HepG2 (cell line): ENCODE results near the gene NFKB2. TPM values are rescaled to one million over a fixed set of nuclear protein-coding genes. Genes with fewer than 3 reads are reported as not detected.

Experiments
- ATF7-NPFF ChIP-seq: sonication (generic); formaldehyde crosslinking; IDR thresholded peaks from 2 replicates; pipeline ENCODE4 v1.8.1; 2023; ENCODE audit warnings: mild to moderate bottlenecking, low read depth, missing genetic modification reagents, moderate library complexity
- BRF2 ChIP-seq: sonication (generic); formaldehyde crosslinking; IDR thresholded peaks from 2 replicates; pipeline ENCODE4 v1.8.1; 2022; ENCODE audit warnings: mild to moderate bottlenecking, missing genetic modification reagents
- CC2D1A ChIP-seq: sonication (generic); formaldehyde crosslinking; IDR thresholded peaks from 2 replicates; pipeline ENCODE4 v1.8.1; 2023; ENCODE audit warnings: mild to moderate bottlenecking, missing genetic modification reagents
- CEBPG ChIP-seq: IDR thresholded peaks from 2 replicates; pipeline ENCODE4 v1.6.1; 2016
- DMAP1 ChIP-seq: IDR thresholded peaks from 2 replicates; pipeline ENCODE4 v1.6.1; 2016
- ETV5 ChIP-seq: IDR thresholded peaks from 2 replicates; pipeline ENCODE4 v1.6.1; 2018; ENCODE audit warnings: missing biosample characterization, missing genetic modification reagents, inconsistent platforms, borderline replicate concordance
- GMEB1 ChIP-seq: sonication (generic); formaldehyde crosslinking; IDR thresholded peaks from 2 replicates; pipeline ENCODE4 v1.5.1; 2020; ENCODE audit warnings: missing genetic modification reagents, mild to moderate bottlenecking, borderline replicate concordance
- HES4 ChIP-seq: sonication (generic); formaldehyde crosslinking; IDR thresholded peaks from 2 replicates; pipeline ENCODE4 v1.9.0; 2021; ENCODE audit warnings: mild to moderate bottlenecking, missing genetic modification reagents, borderline replicate concordance
- MYC ChIP-seq: sonication (generic); formaldehyde crosslinking; IDR thresholded peaks from 2 replicates; pipeline ENCODE4 v1.9.0; 2021; ENCODE audit warnings: missing genetic modification reagents, borderline replicate concordance
- NAIF1 ChIP-seq: sonication (generic); formaldehyde crosslinking; IDR thresholded peaks from 2 replicates; pipeline ENCODE4 v1.5.0; 2020; ENCODE audit warnings: mild to moderate bottlenecking, missing genetic modification reagents, borderline replicate concordance
- NCOR1 ChIP-seq: fragments of 200-600 bp; sonication (generic); IDR thresholded peaks from 2 replicates; pipeline ENCODE4 v1.7.0; 2017; ENCODE audit warnings: antibody characterized with exemption, low read length, borderline replicate concordance
- PRDM10 ChIP-seq: sonication (generic); formaldehyde crosslinking; IDR thresholded peaks from 2 replicates; pipeline ENCODE4 v1.4.0; 2020; ENCODE audit warnings: low read depth, missing genetic modification reagents
- RFX3 ChIP-seq: IDR thresholded peaks from 2 replicates; pipeline ENCODE4 v1.6.1; 2016; ENCODE audit warnings: missing biosample characterization, missing genetic modification reagents
- THAP11 ChIP-seq: IDR thresholded peaks from 2 replicates; pipeline ENCODE4 v1.6.1; 2016; ENCODE audit warnings: missing biosample characterization, missing genetic modification reagents
- ZFY ChIP-seq: sonication (generic); formaldehyde crosslinking; IDR thresholded peaks from 2 replicates; pipeline ENCODE4 v1.4.0; 2020; ENCODE audit warnings: missing genetic modification reagents
- ZNF256 ChIP-seq: sonication (generic); formaldehyde crosslinking; conservative IDR thresholded peaks from 2 replicates; pipeline ENCODE4 v1.4.0; 2020; ENCODE audit warnings: missing genetic modification reagents
- ZNF274 ChIP-seq: sonication (generic); formaldehyde crosslinking; IDR thresholded peaks from 2 replicates; pipeline ENCODE4 v1.5.1; 2020; ENCODE audit warnings: mild to moderate bottlenecking, missing genetic modification reagents
- ZNF292 ChIP-seq: sonication (generic); formaldehyde crosslinking; IDR thresholded peaks from 2 replicates; pipeline ENCODE4 v1.8.1; 2022; ENCODE audit warnings: mild to moderate bottlenecking, low read depth, missing genetic modification reagents, borderline replicate concordance
- ZNF333 ChIP-seq: sonication (generic); formaldehyde crosslinking; IDR thresholded peaks from 2 replicates; pipeline ENCODE4 v1.4.0; 2020; ENCODE audit warnings: mild to moderate bottlenecking, missing genetic modification reagents, borderline replicate concordance
- ZNF350 ChIP-seq: sonication (generic); formaldehyde crosslinking; IDR thresholded peaks from 2 replicates; pipeline ENCODE4 v1.4.0; 2020; ENCODE audit warnings: mild to moderate bottlenecking, low read depth, missing genetic modification reagents, borderline replicate concordance
- ZNF430 ChIP-seq: sonication (generic); formaldehyde crosslinking; IDR thresholded peaks from 2 replicates; pipeline ENCODE4 v1.9.0; 2021; ENCODE audit warnings: mild to moderate bottlenecking, missing genetic modification reagents
- ZNF552 ChIP-seq: sonication (generic); formaldehyde crosslinking; IDR thresholded peaks from 2 replicates; pipeline ENCODE4 v1.9.0; 2022; ENCODE audit warnings: missing genetic modification reagents, mild to moderate bottlenecking, borderline replicate concordance
- ZNF709 ChIP-seq: sonication (generic); formaldehyde crosslinking; IDR thresholded peaks from 2 replicates; pipeline ENCODE4 v1.5.0; 2020; ENCODE audit warnings: mild to moderate bottlenecking, missing genetic modification reagents
- polyA plus RNA-seq, 8 experiments: library from polyadenylated mRNA; depleted of rRNA in 3 of 8; stranded (reverse) in 7 of 8; unstranded in 1 of 8; fragments of >200 nt; fragmentation: Illumina TruSeq in 4 of 8; extraction: Trizol in 4 of 8; gene quantifications; 2 replicates each; pipeline versions ENCODE4 v1.2.1 to v1.2.3, GENCODE V29; 2011 to 2016; ENCODE audit warnings: low read depth in 4 of 8, missing spikeins in 1 of 8, mixed read lengths in 1 of 8; ENCODE audit not compliant: insufficient read depth in 1 of 8
- total RNA-seq, 5 experiments: library from RNA; depleted of rRNA; stranded (reverse); fragments of >200 nt; fragmentation: Illumina TruSeq; extraction: Trizol; gene quantifications; 2 replicates each; pipeline ENCODE4 v1.2.3, GENCODE V29; 2016; ENCODE audit warnings: low read depth in 1 of 5

NFKB2 gene
- total and polyA plus RNA-seq, 2 of the 13 experiments (the other 11 are each of a cell fraction or from before 2014, with no cell fraction given) = 7.7 to 12.5 TPM

GRCh38 chr10:102394079-102394800 lies 1.3 kb upstream of the NFKB2 start (continued):
- TF ChIP-seq ETV5 (CRISPR knock-in tag) = peak; percentile 49; the same call in 1 of the 2 replicates
- TF ChIP-seq ATF7-NPFF (CRISPR knock-in tag) = 0 out of 2 replicates have a peak, but pooled peaks have one; percentile 39
- TF ChIP-seq CEBPG = 0 out of 2 replicates have a peak, but pooled peaks have one; percentile 7
- peak; percentile 92 for TF ChIP-seq PRDM10 (CRISPR knock-in tag)
- 0 out of 2 replicates have a peak, but pooled peaks have one; percentile 28 for TF ChIP-seq CC2D1A (CRISPR knock-in tag)
- peak; percentile 19; the same call in 1 of the 2 replicates for TF ChIP-seq BRF2 (CRISPR knock-in tag)
- peak; percentile 32; the same call in 1 of the 2 replicates for TF ChIP-seq ZNF430
- TF ChIP-seq RFX3 = no peak
- peak; percentile 46; the same call in 1 of the 2 replicates for TF ChIP-seq ZFY (CRISPR knock-in tag)
- TF ChIP-seq ZNF552 (CRISPR knock-in tag) = peak; percentile 53; the same call in 1 of the 2 replicates
- TF ChIP-seq DMAP1 (CRISPR knock-in tag) = peak; percentile 83
- no peak for TF ChIP-seq ZNF333 (CRISPR knock-in tag)
- TF ChIP-seq NAIF1 = peak; percentile 86
- peak; percentile 47; the same call in 1 of the 2 replicates for TF ChIP-seq ZNF350
- peak; percentile 19; the same call in 1 of the 2 replicates for TF ChIP-seq NCOR1
- TF ChIP-seq HES4 (CRISPR knock-in tag) = peak; percentile 16; the same call in 1 of the 2 replicates
- TF ChIP-seq MYC (CRISPR knock-in tag) = peak; percentile 39; the same call in 1 of the 2 replicates
- 0 out of 2 replicates have a peak, but pooled peaks have one; percentile 29 for TF ChIP-seq ZNF256
- TF ChIP-seq ZNF709 (CRISPR knock-in tag) = peak; percentile 38; the same call in 1 of the 2 replicates
- TF ChIP-seq THAP11 = peak; percentile 66; the same call in 1 of the 2 replicates
- TF ChIP-seq ZNF274 (CRISPR knock-in tag) = peak; percentile 32; the same call in 1 of the 2 replicates
- TF ChIP-seq GMEB1 = peak; percentile 52; the same call in 1 of the 2 replicates
- TF ChIP-seq ZNF292 (CRISPR knock-in tag) = peak; percentile 14; the same call in 1 of the 2 replicates
